Neural crest cell (in vitro differentiated cells): Measurements from ENCODE around the gene CMIP. TPM values are rescaled to one million over a fixed set of nuclear protein-coding genes. Genes with fewer than 3 reads are reported as not detected.

ENCODE experiments used
- DNase-seq: peaks from one replicate; pipeline ENCODE4 v3.0.0; 2021; ENCODE audit warnings: low read depth, mixed read lengths, low spot score
- H3K27ac Mint-ChIP-seq: one replicate; pipeline ENCODE4 v1.8.0; 2021; ENCODE audit warnings: mild to moderate bottlenecking, mixed read lengths; ENCODE audit not compliant: unreplicated experiment
- H3K27me3 Mint-ChIP-seq: 2 replicates; pipeline ENCODE4 v1.8.0; 2021; ENCODE audit warnings: low read depth, mild to moderate bottlenecking, mixed read lengths
- H3K36me3 Mint-ChIP-seq: 2 replicates; pipeline ENCODE4 v1.8.0; 2021; ENCODE audit warnings: low read depth, mild to moderate bottlenecking, mixed read lengths
- H3K4me1 Mint-ChIP-seq: 2 replicates; pipeline ENCODE4 v1.8.0; 2021; ENCODE audit warnings: mixed read lengths
- H3K4me3 Mint-ChIP-seq: one replicate; pipeline ENCODE4 v1.8.0; 2021; ENCODE audit warnings: mild to moderate bottlenecking, mixed read lengths
- H3K9me3 Mint-ChIP-seq: 2 replicates; pipeline ENCODE4 v1.8.0; 2021; ENCODE audit warnings: mixed read lengths
- CTCF ChIP-seq: fragments of 200-600 bp; sonication (generic); conservative IDR thresholded peaks from 2 replicates; pipeline ENCODE4 v1.5.0; 2021; ENCODE audit warnings: antibody characterized with exemption, mild to moderate bottlenecking
- total RNA-seq: library from RNA; stranded (reverse); gene quantifications from 2 replicates; pipeline ENCODE4 v1.2.1, GENCODE V29; 2021

The CMIP gene
- total RNA-seq, 1 donor from 2014 or later, result 41.2 TPM

- no peaks in the 10 kb centered on the region for H3K27me3 Mint-ChIP-seq
- DNase-seq, result no peak
- H3K36me3 Mint-ChIP-seq, result no peaks in the 10 kb centered on the region
- H3K4me1 Mint-ChIP-seq, result peaks cover 48% of the 10 kb centered on the region
- no peak overlapping the region for H3K4me3 Mint-ChIP-seq
- H3K27ac Mint-ChIP-seq, result no peak overlapping the region
- H3K9me3 Mint-ChIP-seq, result no peaks in the 10 kb centered on the region
- no peak for TF ChIP-seq CTCF
Observed at GRCh38 chr16:81494434-81494806, 49.8 kb downstream of the CMIP start.

GRCh38 chr16:81494888-81495287, 50.3 kb downstream of the CMIP start:
- no peaks in the 10 kb centered on the region for H3K27me3 Mint-ChIP-seq
- no peak for DNase-seq
- H3K4me1 Mint-ChIP-seq, result peaks cover 48% of the 10 kb centered on the region

GRCh38 chr16:81495321-81496234, 51.0 kb downstream of the CMIP start:
- Mint-ChIP-seq H3K27ac (no peak overlapping the region), H3K4me1 (peaks cover 49% of the 10 kb centered on the region), H3K4me3 (no peak overlapping the region), H3K27me3 (no peaks in the 10 kb centered on the region), H3K9me3 (no peaks in the 10 kb centered on the region), H3K36me3 (no peaks in the 10 kb centered on the region)
- DNase-seq, result no peak
- no peak for TF ChIP-seq CTCF

More at GRCh38 chr16:81494888-81495287, 50.3 kb downstream of the CMIP start:
- H3K9me3 Mint-ChIP-seq, result no peaks in the 10 kb centered on the region
- no peaks in the 10 kb centered on the region for H3K36me3 Mint-ChIP-seq
- no peak overlapping the region for H3K27ac Mint-ChIP-seq
- TF ChIP-seq CTCF, result no peak
- H3K4me3 Mint-ChIP-seq, result no peak overlapping the region

GRCh38 chr16:81496321-81496720, 51.7 kb downstream of the CMIP start:
- Mint-ChIP-seq H3K27ac (no peak overlapping the region), H3K27me3 (no peaks in the 10 kb centered on the region), H3K4me3 (no peak overlapping the region), H3K4me1 (peaks cover 46% of the 10 kb centered on the region), H3K9me3 (no peaks in the 10 kb centered on the region), H3K36me3 (no peaks in the 10 kb centered on the region)
- TF ChIP-seq CTCF, result no peak
- DNase-seq, result no peak

- no peaks in the 10 kb centered on the region for H3K9me3 Mint-ChIP-seq
- H3K27me3 Mint-ChIP-seq, result no peaks in the 10 kb centered on the region
- H3K36me3 Mint-ChIP-seq, result no peaks in the 10 kb centered on the region
- H3K27ac Mint-ChIP-seq, result no peak overlapping the region
- TF ChIP-seq CTCF, result no peak
- peaks cover 42% of the 10 kb centered on the region for H3K4me1 Mint-ChIP-seq
- DNase-seq, result no peak
- H3K4me3 Mint-ChIP-seq, result no peak overlapping the region
Observed at GRCh38 chr16:81496742-81497141, 52.1 kb downstream of the CMIP start.
